Measurements from ENCODE around the gene AOPEP.

DNA sequence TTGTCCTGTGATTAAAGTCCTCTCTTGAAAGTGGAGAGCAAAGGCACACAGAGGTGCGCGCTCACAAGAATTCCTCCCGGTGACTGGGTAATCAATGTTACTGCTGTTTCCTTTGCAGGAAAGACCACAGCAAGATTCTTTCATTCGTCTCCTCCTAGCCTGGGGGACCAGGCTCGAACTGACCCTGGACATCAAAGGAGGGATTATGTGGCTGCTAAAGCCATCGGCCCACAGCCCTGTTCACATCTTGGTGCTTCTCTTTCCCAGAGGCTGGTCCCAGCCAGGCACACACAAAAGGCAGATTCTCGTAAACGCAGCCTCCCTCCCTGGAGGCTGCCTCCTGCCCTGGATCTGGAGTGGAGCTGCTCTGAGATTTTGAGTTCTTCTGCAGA, 360.1 kb downstream of the AOPEP start:
- TF ChIP-seq, protein P1, sequence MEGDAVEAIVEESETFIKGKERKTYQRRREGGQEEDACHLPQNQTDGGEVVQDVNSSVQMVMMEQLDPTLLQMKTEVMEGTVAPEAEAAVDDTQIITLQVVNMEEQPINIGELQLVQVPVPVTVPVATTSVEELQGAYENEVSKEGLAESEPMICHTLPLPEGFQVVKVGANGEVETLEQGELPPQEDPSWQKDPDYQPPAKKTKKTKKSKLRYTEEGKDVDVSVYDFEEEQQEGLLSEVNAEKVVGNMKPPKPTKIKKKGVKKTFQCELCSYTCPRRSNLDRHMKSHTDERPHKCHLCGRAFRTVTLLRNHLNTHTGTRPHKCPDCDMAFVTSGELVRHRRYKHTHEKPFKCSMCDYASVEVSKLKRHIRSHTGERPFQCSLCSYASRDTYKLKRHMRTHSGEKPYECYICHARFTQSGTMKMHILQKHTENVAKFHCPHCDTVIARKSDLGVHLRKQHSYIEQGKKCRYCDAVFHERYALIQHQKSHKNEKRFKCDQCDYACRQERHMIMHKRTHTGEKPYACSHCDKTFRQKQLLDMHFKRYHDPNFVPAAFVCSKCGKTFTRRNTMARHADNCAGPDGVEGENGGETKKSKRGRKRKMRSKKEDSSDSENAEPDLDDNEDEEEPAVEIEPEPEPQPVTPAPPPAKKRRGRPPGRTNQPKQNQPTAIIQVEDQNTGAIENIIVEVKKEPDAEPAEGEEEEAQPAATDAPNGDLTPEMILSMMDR (IDR thresholded peaks at IDR 0.05), result no peak
- no peak for TF ChIP-seq POLR2A (IDR thresholded peaks at IDR 0.05)

All from upper lobe of left lung (tissue), 4 donors.